Upper lobe of right lung (tissue), 1 donor: ENCODE results near the gene CMIP. TPM values are rescaled to one million over a fixed set of nuclear protein-coding genes. Genes with fewer than 3 reads are reported as not detected.

Experiments
- ATAC-seq: fragments of 200-7000 bp; cut with Tn5 transposase; one replicate; pipeline ENCODE4 v1.9.1; 2020; ENCODE audit warnings: mild to moderate bottlenecking, moderate library complexity
- DNase-seq: peaks from one replicate; pipeline ENCODE4 v3.0.0-alpha.2; 2020
- H3K27ac ChIP-seq: fragments of 200-600 bp; one replicate; pipeline ENCODE4 v1.8.0; 2022
- H3K27me3 ChIP-seq: fragments of 200-600 bp; one replicate; pipeline ENCODE4 v1.8.0; 2022; ENCODE audit warnings: mild to moderate bottlenecking
- H3K36me3 ChIP-seq: fragments of 200-600 bp; one replicate; pipeline ENCODE4 v1.8.0; 2022
- H3K4me1 ChIP-seq: fragments of 200-600 bp; one replicate; pipeline ENCODE4 v1.8.0; 2022
- H3K4me3 ChIP-seq: fragments of 200-600 bp; one replicate; pipeline ENCODE4 v1.8.0; 2022; ENCODE audit warnings: mild to moderate bottlenecking
- H3K9me3 ChIP-seq: fragments of 200-600 bp; one replicate; pipeline ENCODE4 v1.8.0; 2022
- intact Hi-C: fragments of 100-400 bp; cut with DNase I; formaldehyde crosslinking; loops from one replicate; pipeline ENCODE4 v1.11.0; 2022
- total RNA-seq: library from RNA; stranded (reverse); fragmentation: NEBNext Ultra II Directional; extraction: Animal tissue kit (Norgen Biotek cat#: 25700); gene quantifications from one replicate; pipeline ENCODE4 v1.2.1, GENCODE V29; 2021
- TF ChIP-seq, protein P1 (sequence below): fragments of 200-600 bp; IDR thresholded peaks from one replicate; pipeline ENCODE4 v1.8.0; 2022; ENCODE audit warnings: antibody characterized with exemption
- donor health status: DM: no; HTN: yes; CAD: no; lungs with severe emphysema.

The CMIP gene
- total RNA-seq, 1 donor from 2014 or later = 73.8 TPM

DNA sequence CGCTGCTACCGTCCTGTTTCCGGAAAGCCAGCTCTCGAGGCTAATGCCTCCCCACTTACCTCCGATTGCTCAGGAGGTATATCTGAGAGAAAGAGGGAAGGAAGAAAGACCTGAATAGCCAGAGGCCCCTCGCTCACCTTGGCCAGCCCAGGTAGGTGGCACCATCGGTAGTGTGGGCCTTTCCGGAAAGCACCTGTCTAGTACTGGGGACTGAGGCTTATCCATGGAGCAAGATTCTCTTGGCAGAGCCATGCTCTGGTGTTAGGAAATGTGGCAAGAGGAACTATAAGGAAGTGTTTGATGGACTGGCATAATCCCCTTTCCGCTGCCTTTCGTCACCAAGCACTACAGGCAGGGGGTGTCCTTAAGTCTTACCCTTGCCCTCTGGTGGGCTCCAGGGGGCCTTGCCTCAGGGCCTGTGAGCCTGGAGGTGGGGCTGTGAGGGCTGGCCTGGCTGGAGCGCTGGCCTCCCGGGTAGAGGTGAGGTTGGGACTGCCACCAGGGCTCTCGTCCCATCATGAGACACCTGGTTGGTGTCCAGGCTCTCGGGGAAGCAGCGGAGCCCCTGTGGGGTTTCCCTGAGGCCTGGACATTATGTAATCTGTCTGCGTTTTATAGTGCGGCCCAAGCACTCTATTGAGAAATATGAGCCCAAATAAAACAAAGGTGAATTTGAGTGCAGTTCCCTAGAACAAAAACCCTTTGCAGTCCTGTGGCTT is 2.9 kb downstream of the CMIP start:
- Histone ChIP-seq H3K9me3 (no peaks in the 10 kb centered on the region), H3K27me3 (no peaks in the 10 kb centered on the region), H3K27ac (peak overlapping the region; percentile 83), H3K36me3 (no peaks in the 10 kb centered on the region), H3K4me3 (peak overlapping the region; percentile 82), H3K4me1 (peaks cover 39% of the 10 kb centered on the region)
- TF ChIP-seq, protein P1, sequence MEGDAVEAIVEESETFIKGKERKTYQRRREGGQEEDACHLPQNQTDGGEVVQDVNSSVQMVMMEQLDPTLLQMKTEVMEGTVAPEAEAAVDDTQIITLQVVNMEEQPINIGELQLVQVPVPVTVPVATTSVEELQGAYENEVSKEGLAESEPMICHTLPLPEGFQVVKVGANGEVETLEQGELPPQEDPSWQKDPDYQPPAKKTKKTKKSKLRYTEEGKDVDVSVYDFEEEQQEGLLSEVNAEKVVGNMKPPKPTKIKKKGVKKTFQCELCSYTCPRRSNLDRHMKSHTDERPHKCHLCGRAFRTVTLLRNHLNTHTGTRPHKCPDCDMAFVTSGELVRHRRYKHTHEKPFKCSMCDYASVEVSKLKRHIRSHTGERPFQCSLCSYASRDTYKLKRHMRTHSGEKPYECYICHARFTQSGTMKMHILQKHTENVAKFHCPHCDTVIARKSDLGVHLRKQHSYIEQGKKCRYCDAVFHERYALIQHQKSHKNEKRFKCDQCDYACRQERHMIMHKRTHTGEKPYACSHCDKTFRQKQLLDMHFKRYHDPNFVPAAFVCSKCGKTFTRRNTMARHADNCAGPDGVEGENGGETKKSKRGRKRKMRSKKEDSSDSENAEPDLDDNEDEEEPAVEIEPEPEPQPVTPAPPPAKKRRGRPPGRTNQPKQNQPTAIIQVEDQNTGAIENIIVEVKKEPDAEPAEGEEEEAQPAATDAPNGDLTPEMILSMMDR = no peak
- intact Hi-C loops = no loop called here
- peak; percentile 79 for DNase-seq
- ATAC-seq = peak; percentile 50

DNA sequence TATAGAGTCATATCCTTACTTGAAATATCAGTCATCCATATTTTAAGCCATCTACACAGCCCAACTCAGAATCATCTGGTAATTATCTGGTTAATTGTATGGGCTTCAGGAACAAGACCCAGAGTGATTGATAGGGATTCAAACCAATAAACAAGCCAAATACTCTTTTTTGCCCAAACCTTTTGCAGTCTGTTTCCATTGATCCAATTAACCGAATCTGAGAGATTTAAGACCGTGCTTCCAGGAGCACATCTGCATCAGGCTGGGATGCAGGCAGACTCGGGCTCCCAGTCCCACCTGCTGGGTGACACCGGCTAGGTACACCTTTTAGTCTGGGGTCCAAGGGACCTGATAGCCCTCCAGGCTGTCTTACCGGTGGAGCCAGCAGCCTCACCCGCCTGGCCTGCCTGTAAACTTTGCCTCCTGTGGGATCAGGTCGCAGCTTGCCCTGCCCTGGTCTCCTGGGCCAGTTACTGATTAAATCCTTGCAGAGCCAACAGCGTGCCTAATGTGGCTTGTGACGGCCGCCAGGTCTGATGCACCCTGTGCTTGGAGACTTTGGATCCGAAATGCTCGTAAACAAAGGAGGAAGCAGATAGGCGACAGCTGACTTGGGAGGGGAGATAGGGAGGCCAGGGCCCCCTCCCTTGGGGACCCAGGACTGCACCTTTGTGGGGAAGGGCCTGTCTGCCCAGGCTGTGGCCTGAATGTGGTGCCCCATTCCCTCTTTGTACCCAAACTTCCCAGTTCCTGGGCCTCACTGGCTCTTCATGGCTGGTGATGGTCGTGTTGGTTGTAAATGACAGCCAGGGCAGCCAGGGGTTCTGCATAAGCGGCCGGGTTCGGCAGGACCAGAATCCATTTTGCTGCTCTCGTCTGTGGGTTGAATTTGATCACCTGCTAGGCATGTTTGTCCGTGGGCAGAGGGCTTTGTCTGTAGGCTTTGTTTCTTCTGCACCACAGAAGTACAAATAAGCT is 3.8 kb downstream of the CMIP start:
- TF ChIP-seq, protein P1 = no peak
- Histone ChIP-seq H3K9me3 (no peaks in the 10 kb centered on the region), H3K4me1 (peaks cover 48% of the 10 kb centered on the region), H3K27me3 (no peaks in the 10 kb centered on the region), H3K4me3 (peak overlapping the region; percentile 82), H3K36me3 (no peaks in the 10 kb centered on the region), H3K27ac (peak overlapping the region; percentile 83)
- DNase-seq (no peak), ATAC-seq (no peak)
- intact Hi-C loops = no loop called here

DNA sequence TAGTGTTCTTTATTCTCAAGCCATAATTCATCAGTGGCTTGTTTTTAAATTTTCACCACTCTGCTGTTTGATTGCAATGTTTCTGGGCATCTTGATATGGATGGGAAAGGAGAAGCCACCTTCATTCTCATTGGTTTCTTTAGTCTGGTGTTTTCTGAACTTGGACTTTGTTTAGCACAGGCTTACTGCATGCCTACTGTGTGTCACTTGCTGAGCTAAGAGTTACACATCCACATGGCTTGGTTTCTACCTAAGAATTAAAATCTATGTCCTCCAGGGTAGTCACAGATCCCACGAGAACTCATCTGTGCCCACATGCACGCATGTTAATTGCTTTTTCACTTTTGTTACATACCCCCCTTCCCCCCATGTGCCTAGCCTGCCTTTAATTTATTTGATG is 4.6 kb downstream of the CMIP start:
- H3K9me3 ChIP-seq = no peaks in the 10 kb centered on the region
- ATAC-seq (no peak), DNase-seq (no peak)
- intact Hi-C loops = no loop called here
- no peaks in the 10 kb centered on the region for H3K27me3 ChIP-seq
- no peaks in the 10 kb centered on the region for H3K36me3 ChIP-seq
- peaks cover 49% of the 10 kb centered on the region for H3K4me1 ChIP-seq
- TF ChIP-seq, protein P1 = no peak
- no peak overlapping the region for H3K4me3 ChIP-seq
- H3K27ac ChIP-seq = no peak overlapping the region

GRCh38 chr16:81449899-81450608 is 5.4 kb downstream of the CMIP start:
- H3K4me1 ChIP-seq = peaks cover 53% of the 10 kb centered on the region
- TF ChIP-seq, protein P1 = no peak
- H3K36me3 ChIP-seq = no peaks in the 10 kb centered on the region
- H3K4me3 ChIP-seq = no peak overlapping the region
- no peak for DNase-seq
- H3K27ac ChIP-seq = no peak overlapping the region
- H3K27me3 ChIP-seq = no peaks in the 10 kb centered on the region
- intact Hi-C loops = no loop called here
- no peak for ATAC-seq
- no peaks in the 10 kb centered on the region for H3K9me3 ChIP-seq

DNA sequence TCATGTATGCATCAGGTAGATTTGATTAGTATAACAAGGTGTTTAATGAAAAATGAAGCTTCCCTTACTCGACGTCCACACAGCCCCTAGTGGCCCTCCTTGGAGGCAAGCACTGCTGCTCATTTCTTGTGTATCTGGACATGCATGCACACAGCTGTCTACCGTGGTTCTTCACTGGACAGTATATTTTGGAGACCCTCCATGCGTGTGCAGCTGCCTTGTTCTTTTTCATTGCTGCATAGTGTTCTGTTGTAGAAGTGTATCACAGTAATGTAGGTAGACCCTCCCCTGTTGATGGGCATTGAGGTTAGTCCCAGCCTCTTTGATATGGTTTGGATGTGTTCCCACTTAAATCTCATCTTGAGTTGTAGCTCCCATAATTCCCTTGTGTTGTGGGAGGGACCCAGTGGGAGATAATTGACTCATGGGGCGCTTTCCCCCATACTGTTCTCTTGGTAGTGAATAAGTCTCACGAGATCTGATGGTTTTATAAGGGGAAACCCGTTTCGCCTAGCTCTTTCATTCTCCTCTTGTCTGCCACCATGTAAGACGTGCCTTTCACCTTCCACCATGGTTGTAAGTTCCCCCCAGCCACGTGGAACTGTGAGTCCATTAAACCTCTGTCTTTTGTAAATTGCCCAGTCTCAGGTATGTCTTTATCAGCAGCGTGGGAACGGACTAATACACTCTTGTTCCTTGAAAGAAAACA is 6.3 kb downstream of the CMIP start:
- H3K4me1 ChIP-seq = peaks cover 53% of the 10 kb centered on the region
- H3K27ac ChIP-seq = no peak overlapping the region
- DNase-seq (no peak), ATAC-seq (no peak)
- no peaks in the 10 kb centered on the region for H3K36me3 ChIP-seq
- H3K4me3 ChIP-seq = no peak overlapping the region
- intact Hi-C loops = no loop called here
- H3K27me3 ChIP-seq = no peaks in the 10 kb centered on the region
- H3K9me3 ChIP-seq = no peaks in the 10 kb centered on the region
- TF ChIP-seq, protein P1 = no peak
